Pancreas (tissue), 10 donors: Measurements from ENCODE around the gene KIF23. TPM values are rescaled to one million over a fixed set of nuclear protein-coding genes. Genes with fewer than 3 reads are reported as not detected.

Source experiments
- ATAC-seq, 4 donors: fragments of 200-7000 bp; cut with Tn5 transposase; one replicate each; pipeline versions ENCODE4 v1.8.0 to v1.9.1; 2020; ENCODE audit warnings: mild to moderate bottlenecking in 4 of 4, moderate library complexity in 4 of 4
- DNase-seq, 6 donors: peaks; one replicate each; pipeline ENCODE4 v3.0.0-alpha.2; 2020
- FAIRE-seq: peaks from 2 replicates; lab custom pipeline; 2012; peaks lifted over from hg19 to GRCh38; lab: Jason Lieb, UNC
- H3K27ac ChIP-seq, 4 donors: fragments of 200-600 bp; sonication (generic); 1 replicate in 3 of 4; 2 replicates in 1 of 4; pipeline versions ENCODE4 v1.5.0 to v1.8.0; 2020
- H3K27me3 ChIP-seq, 4 donors: fragments of 200-600 bp; one replicate each; pipeline ENCODE4 v1.8.0; 2021
- H3K36me3 ChIP-seq, 3 donors: fragments of 200-600 bp; sonication (generic) in 1 of 3; one replicate each; pipeline versions ENCODE4 v1.5.0 to v1.8.0; 2020 to 2021
- H3K4me1 ChIP-seq, 3 donors: fragments of 200-600 bp; one replicate each; pipeline ENCODE4 v1.8.0; 2021
- H3K4me3 ChIP-seq, 4 donors: fragments of 200-600 bp; sonication (generic) in 2 of 4; one replicate each; pipeline versions ENCODE4 v1.5.0 to v1.8.0; 2020 to 2021
- H3K9me3 ChIP-seq, 4 donors: fragments of 200-600 bp; one replicate each; pipeline ENCODE4 v1.8.0; 2021
- WGBS, 2 donors: extraction: QIAGEN DNeasy Blood & Tissue Kit; methylation state at CpG; one replicate each; pipeline ENCODE4 v1.1.7; 2013; 5-methylcytosine and 5-hydroxymethylcytosine counted together
- intact Hi-C, 3 donors: fragments of 100-400 bp; cut with DNase I; formaldehyde crosslinking; loops; one replicate each; pipeline versions ENCODE4 v1.11.1 to v1.14.2; 2022
- polyA plus RNA-seq, 2 donors: library from polyadenylated mRNA; stranded (reverse); fragments of 200-250 nt; gene quantifications; one replicate each; pipeline ENCODE4 v1.2.3, GENCODE V29; 2013
- total RNA-seq, 6 donors: library from RNA; stranded (reverse); fragmentation: NEBNext Ultra II Directional in 4 of 6; extraction: Animal tissue kit (Norgen Biotek cat#: 25700) in 4 of 6; gene quantifications; one replicate each; pipeline versions ENCODE4 v1.2.1 to v1.2.4, GENCODE V29; 2021 to 2023
- TF ChIP-seq, protein P1 (sequence below), 4 donors: fragments of 200-600 bp; sonication (generic) in 3 of 4; IDR thresholded peaks; one replicate each; pipeline versions ENCODE4 v1.5.0 to v1.8.0; 2021; ENCODE audit warnings: antibody characterized with exemption in 4 of 4
- donor health status: healthy with polysubstance abuse.
- donor health status: DM: no; HTN: no; CAD: no; lungs with moderate emphysema.
- donor health status: DM: no; HTN: no; CAD: no.
- donor health status: control.
- donor health status: control.
- donor health status: Bipolar disorder and iron deficiency.
- donor health status: DM: yes; HTN: yes; CAD: no.
- donor health status: DM: no; HTN: no; CAD: no.
- donor health status: DM: no; HTN: no; CAD: no.
- donor health status: DM: yes; HTN: yes; CAD: no.

KIF23 gene
- total and polyA plus RNA-seq, 8 donors: 0.19 to 2.0 (median 0.88) TPM

DNA sequence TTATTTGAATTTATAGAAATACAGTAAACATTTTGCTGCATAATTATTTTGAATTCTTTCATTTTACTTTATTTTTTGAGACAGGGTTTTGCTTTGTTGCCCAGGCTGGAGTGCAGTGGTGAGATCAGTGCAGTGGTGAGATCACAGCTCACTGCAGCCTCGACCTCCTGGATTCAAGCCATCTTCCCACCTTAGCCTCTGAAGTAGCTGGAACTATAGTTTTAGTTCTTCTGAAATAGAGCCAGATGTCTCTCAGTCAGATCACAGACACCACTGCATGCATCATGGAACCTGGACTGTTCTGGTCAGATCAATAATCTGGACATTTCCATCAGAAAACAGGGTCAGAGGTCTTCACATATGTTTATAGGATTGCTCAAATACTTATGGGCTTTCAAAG is 46.3 kb downstream of the KIF23 start:
- intact Hi-C loops: no loop called here
- no peaks in the 10 kb centered on the region for H3K27me3 ChIP-seq
- no peak overlapping the region for H3K27ac ChIP-seq
- H3K36me3 ChIP-seq: peaks cover 0 to 16% (median 12%) of the 10 kb centered on the region in 3 donors
- 28 to 30% methylated on average over 1 of the region's 1 CpG for WGBS, 2 donors
- H3K9me3 ChIP-seq: no peaks in the 10 kb centered on the region
- H3K4me1 ChIP-seq: peaks cover under 1 to 3% (median 3%) of the 10 kb centered on the region in 3 donors
- H3K4me3 ChIP-seq: no peak overlapping the region
- FAIRE-seq: no peak
- no peak for ATAC-seq
- TF ChIP-seq, protein P1, sequence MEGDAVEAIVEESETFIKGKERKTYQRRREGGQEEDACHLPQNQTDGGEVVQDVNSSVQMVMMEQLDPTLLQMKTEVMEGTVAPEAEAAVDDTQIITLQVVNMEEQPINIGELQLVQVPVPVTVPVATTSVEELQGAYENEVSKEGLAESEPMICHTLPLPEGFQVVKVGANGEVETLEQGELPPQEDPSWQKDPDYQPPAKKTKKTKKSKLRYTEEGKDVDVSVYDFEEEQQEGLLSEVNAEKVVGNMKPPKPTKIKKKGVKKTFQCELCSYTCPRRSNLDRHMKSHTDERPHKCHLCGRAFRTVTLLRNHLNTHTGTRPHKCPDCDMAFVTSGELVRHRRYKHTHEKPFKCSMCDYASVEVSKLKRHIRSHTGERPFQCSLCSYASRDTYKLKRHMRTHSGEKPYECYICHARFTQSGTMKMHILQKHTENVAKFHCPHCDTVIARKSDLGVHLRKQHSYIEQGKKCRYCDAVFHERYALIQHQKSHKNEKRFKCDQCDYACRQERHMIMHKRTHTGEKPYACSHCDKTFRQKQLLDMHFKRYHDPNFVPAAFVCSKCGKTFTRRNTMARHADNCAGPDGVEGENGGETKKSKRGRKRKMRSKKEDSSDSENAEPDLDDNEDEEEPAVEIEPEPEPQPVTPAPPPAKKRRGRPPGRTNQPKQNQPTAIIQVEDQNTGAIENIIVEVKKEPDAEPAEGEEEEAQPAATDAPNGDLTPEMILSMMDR (IDR thresholded peaks at IDR 0.05): no peak
- DNase-seq: no peak

DNA sequence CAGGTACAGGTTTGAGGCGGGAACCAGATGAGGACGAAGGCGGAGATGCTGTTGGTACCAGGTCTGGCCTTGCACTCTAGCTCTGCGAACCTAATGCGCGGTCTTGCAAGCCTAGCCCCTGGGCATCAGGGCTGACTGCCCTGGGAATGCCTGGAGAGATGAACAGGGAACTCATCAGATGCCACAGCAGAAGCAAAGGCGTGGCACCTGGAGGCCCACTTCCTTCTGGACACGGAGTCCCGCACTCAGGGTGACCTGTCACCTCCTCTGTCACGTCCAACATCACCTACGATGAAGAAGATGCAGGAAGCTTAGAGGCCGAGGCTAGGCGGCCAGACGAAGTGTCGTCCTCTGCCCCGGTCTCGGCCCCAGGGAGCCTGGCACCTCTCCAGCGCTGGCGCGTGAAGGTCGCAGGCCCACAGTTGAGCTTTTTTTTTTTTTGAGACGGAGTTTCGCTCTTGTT is 47.9 kb downstream of the KIF23 start:
- FAIRE-seq: no peak
- TF ChIP-seq, protein P1 (IDR thresholded peaks at IDR 0.05): no peak
- Histone ChIP-seq H3K4me3 (peak overlapping the region; percentile 38 to 58 (median 48)), H3K27me3 (no peaks in the 10 kb centered on the region), H3K36me3 (peaks cover 0 to 2% (median 0%) of the 10 kb centered on the region in 3 donors), H3K9me3 (no peaks in the 10 kb centered on the region), H3K27ac (peak overlapping the region; percentile 71 to 92 (median 82)), H3K4me1 (peaks cover 0 to 3% (median 3%) of the 10 kb centered on the region in 3 donors)
- DNase-seq: peak; percentile 46 to 85 (median 68)
- WGBS, 2 donors: 38 to 41% methylated on average over 23 of the region's 23 CpGs
- ATAC-seq: peak; percentile 16 to 36 (median 30)
- intact Hi-C loops: no loop called here

GRCh38 chr15:69462493-69463181 is 48.5 kb downstream of the KIF23 start:
- no peaks in the 10 kb centered on the region for H3K36me3 ChIP-seq
- H3K4me3 ChIP-seq: peak overlapping the region; percentile 38 to 58 (median 48)
- H3K27me3 ChIP-seq: no peaks in the 10 kb centered on the region
- 1% methylated on average over 46 of the region's 46 CpGs for WGBS, 2 donors
- DNase-seq (peak; percentile 92 to 98 (median 94)), FAIRE-seq (no peak), ATAC-seq (peak; percentile 95 to 98 (median 96))
- intact Hi-C loops: no loop called here
- TF ChIP-seq, protein P1 (IDR thresholded peaks at IDR 0.05): peak; percentile 80 to 89 (median 84)
- no peaks in the 10 kb centered on the region for H3K9me3 ChIP-seq
- H3K4me1 ChIP-seq: peaks cover 0 to 3% (median 3%) of the 10 kb centered on the region in 3 donors
- peak overlapping the region; percentile 71 to 92 (median 82) for H3K27ac ChIP-seq

- WGBS, 2 donors: 10 to 13% methylated on average over 13 of the region's 13 CpGs
- TF ChIP-seq, protein P1 (IDR thresholded peaks at IDR 0.05): no peak
- intact Hi-C loops: no loop called here
- Histone ChIP-seq H3K27ac (peak overlapping the region; percentile 71 to 92 (median 82)), H3K9me3 (no peaks in the 10 kb centered on the region), H3K27me3 (no peaks in the 10 kb centered on the region), H3K36me3 (no peaks in the 10 kb centered on the region), H3K4me3 (peak overlapping the region; percentile 27 to 58 (median 48)), H3K4me1 (peaks cover 0 to 3% (median 3%) of the 10 kb centered on the region in 3 donors)
- ATAC-seq (peak in 2 of 4 donors; percentile 4 to 6), DNase-seq (no peak), FAIRE-seq (no peak)
These were observed 49.1 kb downstream of the KIF23 start for GRCh38 chr15:69463182-69463756.
